ENCODE results near the gene RAB40C.

Gene RAB40C

GRCh38 chr16:574021-574760 lies 15.7 kb upstream of the RAB40C start:
- no peak overlapping the region for H3K4me3 ChIP-seq (ENCODE audit: low read length)
- no peak overlapping the region for H3K27ac ChIP-seq (ENCODE audit: low read depth, low read length)
- no peak overlapping the region for H3K9ac ChIP-seq (ENCODE audit: low read length)
- peaks cover 1% of the 10 kb centered on the region for H3K4me1 ChIP-seq (ENCODE audit: control insufficient read depth, insufficient read depth, low read length)
- no peaks in the 10 kb centered on the region for H3K27me3 ChIP-seq (ENCODE audit: control insufficient read depth, insufficient read depth, low read length)
- H3K36me3 ChIP-seq (ENCODE audit: control insufficient read depth, insufficient read depth, low read length), result peaks cover 2% of the 10 kb centered on the region

GRCh38 chr16:575354-576196 lies 14.3 kb upstream of the RAB40C start:
- Histone ChIP-seq H3K4me3 (ENCODE audit: low read length) (no peak overlapping the region), H3K9ac (ENCODE audit: low read length) (no peak overlapping the region), H3K4me1 (ENCODE audit: control insufficient read depth, insufficient read depth, low read length) (no peaks in the 10 kb centered on the region), H3K27me3 (ENCODE audit: control insufficient read depth, insufficient read depth, low read length) (no peaks in the 10 kb centered on the region), H3K27ac (ENCODE audit: low read depth, low read length) (no peak overlapping the region), H3K36me3 (ENCODE audit: control insufficient read depth, insufficient read depth, low read length) (peaks cover 2% of the 10 kb centered on the region)

- H3K27ac ChIP-seq (ENCODE audit: low read depth, low read length), result no peak overlapping the region
Observed at GRCh38 chr16:576197-576822, 13.6 kb upstream of the RAB40C start.

GRCh38 chr16:576823-577201 lies 13.1 kb upstream of the RAB40C start:
- no peaks in the 10 kb centered on the region for H3K27me3 ChIP-seq (ENCODE audit: control insufficient read depth, insufficient read depth, low read length)
- H3K36me3 ChIP-seq (ENCODE audit: control insufficient read depth, insufficient read depth, low read length), result peaks cover 2% of the 10 kb centered on the region
- no peak overlapping the region for H3K27ac ChIP-seq (ENCODE audit: low read depth, low read length)
- no peak overlapping the region for H3K9ac ChIP-seq (ENCODE audit: low read length)
- H3K4me3 ChIP-seq (ENCODE audit: low read length), result no peak overlapping the region
- H3K4me1 ChIP-seq (ENCODE audit: control insufficient read depth, insufficient read depth, low read length), result no peaks in the 10 kb centered on the region

More at GRCh38 chr16:576197-576822, 13.6 kb upstream of the RAB40C start:
- no peaks in the 10 kb centered on the region for H3K4me1 ChIP-seq (ENCODE audit: control insufficient read depth, insufficient read depth, low read length)
- no peak overlapping the region for H3K9ac ChIP-seq (ENCODE audit: low read length)
- H3K27me3 ChIP-seq (ENCODE audit: control insufficient read depth, insufficient read depth, low read length), result no peaks in the 10 kb centered on the region
- H3K36me3 ChIP-seq (ENCODE audit: control insufficient read depth, insufficient read depth, low read length), result peaks cover 2% of the 10 kb centered on the region
- no peak overlapping the region for H3K4me3 ChIP-seq (ENCODE audit: low read length)

- H3K4me1 ChIP-seq (ENCODE audit: control insufficient read depth, insufficient read depth, low read length), result no peaks in the 10 kb centered on the region
- no peaks in the 10 kb centered on the region for H3K27me3 ChIP-seq (ENCODE audit: control insufficient read depth, insufficient read depth, low read length)
- H3K36me3 ChIP-seq (ENCODE audit: control insufficient read depth, insufficient read depth, low read length), result peaks cover 2% of the 10 kb centered on the region
- no peak overlapping the region for H3K9ac ChIP-seq (ENCODE audit: low read length)
- H3K4me3 ChIP-seq (ENCODE audit: low read length), result no peak overlapping the region
- H3K27ac ChIP-seq (ENCODE audit: low read depth, low read length), result no peak overlapping the region
Observed at GRCh38 chr16:577796-578195, 12.1 kb upstream of the RAB40C start.

GRCh38 chr16:578232-578869 lies 11.5 kb upstream of the RAB40C start:
- Histone ChIP-seq H3K27me3 (ENCODE audit: control insufficient read depth, insufficient read depth, low read length) (no peaks in the 10 kb centered on the region), H3K36me3 (ENCODE audit: control insufficient read depth, insufficient read depth, low read length) (peaks cover 2% of the 10 kb centered on the region), H3K27ac (ENCODE audit: low read depth, low read length) (no peak overlapping the region), H3K4me3 (ENCODE audit: low read length) (no peak overlapping the region), H3K9ac (ENCODE audit: low read length) (no peak overlapping the region), H3K4me1 (ENCODE audit: control insufficient read depth, insufficient read depth, low read length) (no peaks in the 10 kb centered on the region)

GRCh38 chr16:578870-579405 lies 10.9 kb upstream of the RAB40C start:
- no peak overlapping the region for H3K27ac ChIP-seq (ENCODE audit: low read depth, low read length)
- H3K27me3 ChIP-seq (ENCODE audit: control insufficient read depth, insufficient read depth, low read length), result no peaks in the 10 kb centered on the region
- peaks cover 2% of the 10 kb centered on the region for H3K36me3 ChIP-seq (ENCODE audit: control insufficient read depth, insufficient read depth, low read length)
- H3K4me1 ChIP-seq (ENCODE audit: control insufficient read depth, insufficient read depth, low read length), result no peaks in the 10 kb centered on the region
- H3K9ac ChIP-seq (ENCODE audit: low read length), result no peak overlapping the region
- peak overlapping the region; percentile 60 for H3K4me3 ChIP-seq (ENCODE audit: low read length)

- Histone ChIP-seq H3K27me3 (ENCODE audit: control insufficient read depth, insufficient read depth, low read length) (peaks cover 2% of the 10 kb centered on the region), H3K4me1 (ENCODE audit: control insufficient read depth, insufficient read depth, low read length) (no peaks in the 10 kb centered on the region), H3K9ac (ENCODE audit: low read length) (no peak overlapping the region), H3K27ac (ENCODE audit: low read depth, low read length) (no peak overlapping the region), H3K36me3 (ENCODE audit: control insufficient read depth, insufficient read depth, low read length) (peaks cover 2% of the 10 kb centered on the region), H3K4me3 (ENCODE audit: low read length) (no peak overlapping the region)
Observed at GRCh38 chr16:580141-580945, 9.5 kb upstream of the RAB40C start.

GRCh38 chr16:580946-581498 lies 8.8 kb upstream of the RAB40C start:
- no peaks in the 10 kb centered on the region for H3K36me3 ChIP-seq (ENCODE audit: control insufficient read depth, insufficient read depth, low read length)
- H3K9ac ChIP-seq (ENCODE audit: low read length), result no peak overlapping the region
- H3K27me3 ChIP-seq (ENCODE audit: control insufficient read depth, insufficient read depth, low read length), result peaks cover 4% of the 10 kb centered on the region
- H3K4me1 ChIP-seq (ENCODE audit: control insufficient read depth, insufficient read depth, low read length), result no peaks in the 10 kb centered on the region
- H3K27ac ChIP-seq (ENCODE audit: low read depth, low read length), result no peak overlapping the region
- no peak overlapping the region for H3K4me3 ChIP-seq (ENCODE audit: low read length)

GRCh38 chr16:582218-582613 lies 7.7 kb upstream of the RAB40C start:
- Histone ChIP-seq H3K27ac (ENCODE audit: low read depth, low read length) (no peak overlapping the region), H3K27me3 (ENCODE audit: control insufficient read depth, insufficient read depth, low read length) (peaks cover 4% of the 10 kb centered on the region), H3K36me3 (ENCODE audit: control insufficient read depth, insufficient read depth, low read length) (no peaks in the 10 kb centered on the region), H3K4me3 (ENCODE audit: low read length) (no peak overlapping the region), H3K4me1 (ENCODE audit: control insufficient read depth, insufficient read depth, low read length) (no peaks in the 10 kb centered on the region), H3K9ac (ENCODE audit: low read length) (no peak overlapping the region)

- Histone ChIP-seq H3K4me1 (ENCODE audit: control insufficient read depth, insufficient read depth, low read length) (no peaks in the 10 kb centered on the region), H3K9ac (ENCODE audit: low read length) (no peak overlapping the region), H3K36me3 (ENCODE audit: control insufficient read depth, insufficient read depth, low read length) (no peaks in the 10 kb centered on the region), H3K27me3 (ENCODE audit: control insufficient read depth, insufficient read depth, low read length) (peaks cover 4% of the 10 kb centered on the region), H3K27ac (ENCODE audit: low read depth, low read length) (no peak overlapping the region), H3K4me3 (ENCODE audit: low read length) (no peak overlapping the region)
Observed at GRCh38 chr16:582614-583331, 7.1 kb upstream of the RAB40C start.

Measured in rectal smooth muscle tissue (tissue), 1 donor.